Panc1 (cell line): Measurements from ENCODE around the gene EEF2K. TPM values are rescaled to one million over a fixed set of nuclear protein-coding genes. Genes with fewer than 3 reads are reported as not detected.

Source experiments
- ATAC-seq: fragments of 200-7000 bp; cut with Tn5 transposase; 2 replicates; pipeline ENCODE4 v1.9.1; 2020; ENCODE audit warnings: mild to moderate bottlenecking, moderate library complexity
- BruUV-seq: library from RNA; stranded (reverse); fragments of 400-500 nt; replicated peaks from 2 replicates; lab custom pipeline; 2021; lab: Mats Ljungman, UMichigan
- CTCF ChIA-PET: fragments of 300-600 bp; sonication (Branson Sonifier 250); formaldehyde crosslinking; loops from one replicate; lab custom pipeline; 2022; ENCODE audit warnings: antibody characterized with exemption; lab: Charles Lee
- POLR2A ChIA-PET: fragments of 300-600 bp; sonication (Branson Sonifier 250); formaldehyde crosslinking; loops from one replicate; lab custom pipeline; 2022; ENCODE audit warnings: antibody characterized with exemption; lab: Charles Lee
- DNase-seq: peaks from one replicate; pipeline ENCODE4 v3.0.0-alpha.2; 2010; ENCODE audit warnings: low read depth, low spot score
- H3K27ac ChIP-seq: 2 replicates; pipeline ENCODE4 v1.5.1; 2011; ENCODE audit warnings: mild to moderate bottlenecking, low read length, inconsistent platforms
- H3K27me3 ChIP-seq: fragments of 200-500 bp; sonication (Bioruptor generic); 2 replicates; pipeline ENCODE4 v1.6.0; 2014; ENCODE audit warnings: low read length, inconsistent platforms; ENCODE audit not compliant: control insufficient read depth, insufficient read depth
- H3K36me3 ChIP-seq: fragments of 200-500 bp; sonication (Bioruptor generic); 2 replicates; pipeline ENCODE4 v1.5.1; 2014; ENCODE audit warnings: inconsistent platforms, mild to moderate bottlenecking, low read length, moderate library complexity; ENCODE audit not compliant: control insufficient read depth, insufficient read depth
- H3K4me1 ChIP-seq: 2 replicates; pipeline ENCODE4 v1.5.1; 2011; ENCODE audit warnings: inconsistent platforms, mild to moderate bottlenecking, low read length, moderate library complexity; ENCODE audit not compliant: control insufficient read depth, insufficient read depth
- H3K4me3 ChIP-seq, 2 experiments: 2 replicates each; pipeline ENCODE4 v1.5.1; 2011 to 2012; ENCODE audit warnings: low read depth in 2 of 2, low read length in 2 of 2, mild to moderate bottlenecking in 2 of 2, inconsistent platforms in 1 of 2, moderate library complexity in 1 of 2
- H3K9me3 ChIP-seq: fragments of 200-500 bp; sonication (Bioruptor generic); 2 replicates; pipeline ENCODE4 v1.5.1; 2014; ENCODE audit warnings: low read depth, mild to moderate bottlenecking, inconsistent platforms, low read length, moderate library complexity; ENCODE audit not compliant: control insufficient read depth, insufficient read depth
- POLR2AphosphoS5 ChIP-seq: IDR thresholded peaks from 2 replicates; pipeline ENCODE4 v1.6.1; 2012; ENCODE audit warnings: mild to moderate bottlenecking, low read depth, low read length, moderate library complexity
- REST ChIP-seq, 2 experiments: IDR thresholded peaks; 2 replicates each; pipeline ENCODE4 v1.6.1; 2011 to 2012; ENCODE audit warnings: low read depth in 2 of 2, control low read depth in 1 of 2, low read length in 1 of 2, mild to moderate bottlenecking in 1 of 2, moderate library complexity in 1 of 2; ENCODE audit not compliant: insufficient read depth in 1 of 2
- SIN3A ChIP-seq: IDR thresholded peaks from 2 replicates; pipeline ENCODE4 v1.6.1; 2012; ENCODE audit warnings: low read depth, mild to moderate bottlenecking, low read length, moderate library complexity, borderline replicate concordance; ENCODE audit not compliant: insufficient read depth
- TCF7L2 ChIP-seq: IDR thresholded peaks from 2 replicates; pipeline ENCODE4 v1.6.1; 2011; ENCODE audit warnings: mild to moderate bottlenecking, low read depth, low read length, inconsistent platforms
- in situ Hi-C: cut with HindIII; loops from 2 replicates; pipeline ENCODE4 v1.10.0; 2016; ENCODE audit warnings: low sequenced_read_pairs, low pct_unique_long_range_greater_than_20kb
- intact Hi-C: fragments of 100-400 bp; cut with micrococcal nuclease; formaldehyde crosslinking; loops from one replicate; pipeline ENCODE4 v1.10.0; 2022; ENCODE audit not compliant: unreplicated experiment
- total RNA-seq: library from RNA; stranded (reverse); gene quantifications from one replicate; pipeline ENCODE4 v1.2.1, GENCODE V29; 2021; ENCODE audit not compliant: unreplicated experiment
- TF ChIP-seq, protein P1 (sequence below): fragments of 450-650 bp; IDR thresholded peaks from 2 replicates; pipeline ENCODE4 v1.5.1; 2017; ENCODE audit warnings: mild to moderate bottlenecking

Gene EEF2K
- total RNA-seq, 1 experiment from 2014 or later, result 15.0 TPM

- POLR2A ChIA-PET, result interaction anchor here (0.6 kb wide), 1 partner anchor 70 kb away, joined by 6 read pairs; no protein-coding TSS in a partner anchor
- H3K27me3 ChIP-seq, result no peaks in the 10 kb centered on the region
- no peaks in the 10 kb centered on the region for H3K9me3 ChIP-seq
- intact Hi-C loops (no loop called here), in situ Hi-C loops (no loop called here)
- H3K4me1 ChIP-seq, result no peaks in the 10 kb centered on the region
- no TSS peak for BruUV-seq
- no peak overlapping the region for H3K4me3 ChIP-seq
- TF ChIP-seq, protein P1, sequence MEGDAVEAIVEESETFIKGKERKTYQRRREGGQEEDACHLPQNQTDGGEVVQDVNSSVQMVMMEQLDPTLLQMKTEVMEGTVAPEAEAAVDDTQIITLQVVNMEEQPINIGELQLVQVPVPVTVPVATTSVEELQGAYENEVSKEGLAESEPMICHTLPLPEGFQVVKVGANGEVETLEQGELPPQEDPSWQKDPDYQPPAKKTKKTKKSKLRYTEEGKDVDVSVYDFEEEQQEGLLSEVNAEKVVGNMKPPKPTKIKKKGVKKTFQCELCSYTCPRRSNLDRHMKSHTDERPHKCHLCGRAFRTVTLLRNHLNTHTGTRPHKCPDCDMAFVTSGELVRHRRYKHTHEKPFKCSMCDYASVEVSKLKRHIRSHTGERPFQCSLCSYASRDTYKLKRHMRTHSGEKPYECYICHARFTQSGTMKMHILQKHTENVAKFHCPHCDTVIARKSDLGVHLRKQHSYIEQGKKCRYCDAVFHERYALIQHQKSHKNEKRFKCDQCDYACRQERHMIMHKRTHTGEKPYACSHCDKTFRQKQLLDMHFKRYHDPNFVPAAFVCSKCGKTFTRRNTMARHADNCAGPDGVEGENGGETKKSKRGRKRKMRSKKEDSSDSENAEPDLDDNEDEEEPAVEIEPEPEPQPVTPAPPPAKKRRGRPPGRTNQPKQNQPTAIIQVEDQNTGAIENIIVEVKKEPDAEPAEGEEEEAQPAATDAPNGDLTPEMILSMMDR, result no peak
- TF ChIP-seq POLR2AphosphoS5, result no peak
- no peak for TF ChIP-seq TCF7L2
- TF ChIP-seq REST (IDR thresholded peaks at IDR 0.05; ENCODE audit: insufficient read depth in 1 of 2, low read depth in 2 of 2, low read length in 1 of 2), result no peak
- TF ChIP-seq SIN3A, result no peak
- no peak overlapping the region for H3K27ac ChIP-seq
- no peak for DNase-seq
- CTCF ChIA-PET, result no interaction called here
- no peaks in the 10 kb centered on the region for H3K36me3 ChIP-seq
- ATAC-seq, result no peak
Measured at GRCh38 chr16:22274916-22275315, 68.8 kb downstream of the EEF2K start.

GRCh38 chr16:22278441-22279230 lies 72.6 kb downstream of the EEF2K start:
- no peak for TF ChIP-seq SIN3A
- TF ChIP-seq TCF7L2, result no peak
- no peak for TF ChIP-seq REST (IDR thresholded peaks at IDR 0.05; ENCODE audit: insufficient read depth in 1 of 2, low read depth in 2 of 2, low read length in 1 of 2)
- no peak for TF ChIP-seq POLR2AphosphoS5
- TF ChIP-seq, protein P1, result no peak
- DNase-seq, result no peak
- no peak overlapping the region for H3K27ac ChIP-seq
- no TSS peak for BruUV-seq
- H3K9me3 ChIP-seq, result no peaks in the 10 kb centered on the region
- ChIA-PET CTCF (interaction anchor here (0.7 kb wide), 1 partner anchor 73 kb away, joined by 3 read pairs; no protein-coding TSS in a partner anchor), POLR2A (no interaction called here)
- H3K4me1 ChIP-seq, result no peaks in the 10 kb centered on the region
- no peaks in the 10 kb centered on the region for H3K27me3 ChIP-seq
- in situ Hi-C loops, result no loop called here
- H3K36me3 ChIP-seq, result no peaks in the 10 kb centered on the region
- peak; percentile 56; the same call in 1 of the 2 replicates for ATAC-seq
- H3K4me3 ChIP-seq, result no peak overlapping the region
- intact Hi-C loops, result no loop called here
